PC-9 (cell line): ENCODE measurements around the gene ME1.

Source experiments
- CTCF ChIP-seq: fragments of 200-600 bp; sonication (generic); conservative IDR thresholded peaks from 2 replicates; pipeline ENCODE4 v1.6.1; 2017; ENCODE audit warnings: mixed run types, antibody characterized with exemption, mild to moderate bottlenecking, moderate library complexity
- EZH2 ChIP-seq: fragments of 200-600 bp; sonication (generic); IDR thresholded peaks from 2 replicates; pipeline ENCODE4 v1.8.0; 2017; ENCODE audit warnings: antibody characterized with exemption, low read depth

DNA sequence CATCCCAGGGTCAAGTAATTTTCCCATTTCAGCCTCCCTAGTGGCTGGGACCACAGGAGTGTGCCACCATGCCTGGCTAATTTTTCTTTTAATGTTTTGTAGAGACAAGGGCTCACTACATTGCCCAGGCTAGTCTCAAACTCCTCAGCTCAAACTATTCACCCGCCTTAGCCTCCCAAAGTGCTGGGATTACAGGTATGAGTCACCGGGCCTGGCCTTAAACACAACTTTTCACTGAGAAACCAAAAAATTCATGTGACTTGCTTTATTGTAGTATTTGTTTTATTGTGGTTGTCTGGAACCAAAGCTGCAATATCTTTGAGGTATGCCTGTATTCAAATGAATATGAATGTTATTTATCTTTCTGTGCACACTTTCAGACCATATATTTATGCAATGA lies 165.5 kb downstream of the ME1 start:
- TF ChIP-seq CTCF (no peak), EZH2 (no peak)
